Measurements from ENCODE around the gene GOSR1. TPM values are rescaled to one million over a fixed set of nuclear protein-coding genes. Genes with fewer than 3 reads are reported as not detected.
"Not testable (repeated sequence)": the region's sequence is repeated elsewhere in the genome, so short reads cannot be mapped to it uniquely, and the experiment has no call there.

Gene GOSR1
- total RNA-seq, 2 experiments from 2014 or later = 45.3 to 49.3 TPM

GRCh38 chr17:30563131-30563904, 86.1 kb downstream of the GOSR1 start:
- H3K36me3 Mint-ChIP-seq; CTCF ChIA-PET; H3K27ac Mint-ChIP-seq; H3K4me3 Mint-ChIP-seq; H3K9me3 Mint-ChIP-seq (ENCODE audit: low read depth); ATAC-seq; H3K4me1 Mint-ChIP-seq: not testable (repeated sequence)
- peak; percentile 32 for DNase-seq
- peaks cover 18% of the 10 kb centered on the region for H3K27me3 Mint-ChIP-seq

- H3K36me3 Mint-ChIP-seq; H3K4me1 Mint-ChIP-seq; CTCF ChIA-PET; H3K27ac Mint-ChIP-seq; H3K9me3 Mint-ChIP-seq (ENCODE audit: low read depth); ATAC-seq; H3K4me3 Mint-ChIP-seq: not testable (repeated sequence)
- DNase-seq = peak; percentile 14
- H3K27me3 Mint-ChIP-seq = peaks cover 18% of the 10 kb centered on the region
Measured at GRCh38 chr17:30563905-30564390, 86.7 kb downstream of the GOSR1 start.

- DNase-seq = peak; percentile 32
- H3K9me3 Mint-ChIP-seq (ENCODE audit: low read depth); ATAC-seq; H3K27ac Mint-ChIP-seq; H3K36me3 Mint-ChIP-seq; CTCF ChIA-PET; H3K4me3 Mint-ChIP-seq; H3K4me1 Mint-ChIP-seq: not testable (repeated sequence)
- H3K27me3 Mint-ChIP-seq = peaks cover 18% of the 10 kb centered on the region
Measured at GRCh38 chr17:30564422-30565072, 87.3 kb downstream of the GOSR1 start.

- Mint-ChIP-seq H3K9me3 (ENCODE audit: low read depth) (no peaks in the 10 kb centered on the region), H3K36me3 (no peaks in the 10 kb centered on the region), H3K27ac (no peak overlapping the region), H3K4me1 (peaks cover 3% of the 10 kb centered on the region), H3K27me3 (peaks cover 18% of the 10 kb centered on the region), H3K4me3 (no peak overlapping the region)
- no peak for ATAC-seq
- CTCF ChIA-PET = no interaction called here
- peak; percentile 34 for DNase-seq
Measured at GRCh38 chr17:30565073-30565935, 88.1 kb downstream of the GOSR1 start.

- CTCF ChIA-PET; ATAC-seq; H3K4me1 Mint-ChIP-seq; H3K4me3 Mint-ChIP-seq; H3K36me3 Mint-ChIP-seq; DNase-seq; H3K9me3 Mint-ChIP-seq (ENCODE audit: low read depth); H3K27ac Mint-ChIP-seq: not testable (repeated sequence)
- H3K27me3 Mint-ChIP-seq = peaks cover 18% of the 10 kb centered on the region
Measured at GRCh38 chr17:30566104-30566503, 88.9 kb downstream of the GOSR1 start.

GRCh38 chr17:30566516-30567225, 89.5 kb downstream of the GOSR1 start:
- peaks cover 15% of the 10 kb centered on the region for H3K27me3 Mint-ChIP-seq
- H3K4me1 Mint-ChIP-seq; H3K4me3 Mint-ChIP-seq; CTCF ChIA-PET; H3K36me3 Mint-ChIP-seq; H3K9me3 Mint-ChIP-seq (ENCODE audit: low read depth); H3K27ac Mint-ChIP-seq: not testable (repeated sequence)
- ATAC-seq (peak; percentile 45), DNase-seq (peak; percentile 40)

GRCh38 chr17:30567231-30568116, 90.3 kb downstream of the GOSR1 start:
- H3K4me1 Mint-ChIP-seq = peaks cover 3% of the 10 kb centered on the region
- no peak overlapping the region for H3K4me3 Mint-ChIP-seq
- H3K9me3 Mint-ChIP-seq (ENCODE audit: low read depth) = no peaks in the 10 kb centered on the region
- H3K36me3 Mint-ChIP-seq = no peaks in the 10 kb centered on the region
- ATAC-seq (no peak), DNase-seq (peak; percentile 26)
- peaks cover 13% of the 10 kb centered on the region for H3K27me3 Mint-ChIP-seq
- H3K27ac Mint-ChIP-seq = no peak overlapping the region
- CTCF ChIA-PET = no interaction called here

GRCh38 chr17:30568117-30568430, 90.9 kb downstream of the GOSR1 start:
- DNase-seq = peak; percentile 23
- Mint-ChIP-seq H3K36me3 (no peaks in the 10 kb centered on the region), H3K27me3 (peaks cover 7% of the 10 kb centered on the region), H3K27ac (no peak overlapping the region), H3K9me3 (ENCODE audit: low read depth) (no peaks in the 10 kb centered on the region), H3K4me3 (no peak overlapping the region), H3K4me1 (peaks cover 3% of the 10 kb centered on the region)
- CTCF ChIA-PET = no interaction called here
- no peak for ATAC-seq

- H3K4me3 Mint-ChIP-seq; H3K27me3 Mint-ChIP-seq; CTCF ChIA-PET; H3K36me3 Mint-ChIP-seq; H3K4me1 Mint-ChIP-seq; H3K9me3 Mint-ChIP-seq (ENCODE audit: low read depth); H3K27ac Mint-ChIP-seq; ATAC-seq: not testable (repeated sequence)
- DNase-seq = peak; percentile 19
Measured at GRCh38 chr17:30569531-30570175, 92.4 kb downstream of the GOSR1 start.

GRCh38 chr17:30570191-30570590, 93.0 kb downstream of the GOSR1 start:
- CTCF ChIA-PET = no interaction called here
- no peaks in the 10 kb centered on the region for H3K36me3 Mint-ChIP-seq
- no peaks in the 10 kb centered on the region for H3K4me1 Mint-ChIP-seq
- DNase-seq = no peak
- peaks cover 2% of the 10 kb centered on the region for H3K27me3 Mint-ChIP-seq
- H3K27ac Mint-ChIP-seq = no peak overlapping the region
- no peak for ATAC-seq
- no peak overlapping the region for H3K4me3 Mint-ChIP-seq
- no peaks in the 10 kb centered on the region for H3K9me3 Mint-ChIP-seq (ENCODE audit: low read depth)

GRCh38 chr17:30570596-30571265, 93.5 kb downstream of the GOSR1 start:
- peak; percentile 27 for DNase-seq
- Mint-ChIP-seq H3K4me1 (no peaks in the 10 kb centered on the region), H3K27ac (no peak overlapping the region), H3K36me3 (no peaks in the 10 kb centered on the region), H3K9me3 (ENCODE audit: low read depth) (no peaks in the 10 kb centered on the region), H3K4me3 (no peak overlapping the region), H3K27me3 (peaks cover 2% of the 10 kb centered on the region)
- CTCF ChIA-PET = no interaction called here
- ATAC-seq = no peak

- H3K36me3 Mint-ChIP-seq; DNase-seq; CTCF ChIA-PET; H3K27me3 Mint-ChIP-seq; H3K9me3 Mint-ChIP-seq (ENCODE audit: low read depth); H3K4me3 Mint-ChIP-seq; ATAC-seq; H3K27ac Mint-ChIP-seq; H3K4me1 Mint-ChIP-seq: not testable (repeated sequence)
Measured at GRCh38 chr17:30571404-30571803, 94.2 kb downstream of the GOSR1 start.
